GM11168 (cell line): ENCODE results near the gene BLOC1S3.
"Not testable (repeated sequence)": the region's sequence is repeated elsewhere in the genome, so short reads cannot be mapped to it uniquely, and the experiment has no call there.

Experiments used
- in situ Hi-C: fragments of 300-500 bp; cut with MboI; formaldehyde crosslinking; loops from one replicate; pipeline ENCODE4 v1.12.0; 2022; ENCODE audit warnings: low sequenced_read_pairs; ENCODE audit not compliant: unreplicated experiment

The BLOC1S3 gene

GRCh38 chr19:45217957-45218334 is 39.4 kb downstream of the BLOC1S3 start:
- in situ Hi-C loops = no loop called here

DNA sequence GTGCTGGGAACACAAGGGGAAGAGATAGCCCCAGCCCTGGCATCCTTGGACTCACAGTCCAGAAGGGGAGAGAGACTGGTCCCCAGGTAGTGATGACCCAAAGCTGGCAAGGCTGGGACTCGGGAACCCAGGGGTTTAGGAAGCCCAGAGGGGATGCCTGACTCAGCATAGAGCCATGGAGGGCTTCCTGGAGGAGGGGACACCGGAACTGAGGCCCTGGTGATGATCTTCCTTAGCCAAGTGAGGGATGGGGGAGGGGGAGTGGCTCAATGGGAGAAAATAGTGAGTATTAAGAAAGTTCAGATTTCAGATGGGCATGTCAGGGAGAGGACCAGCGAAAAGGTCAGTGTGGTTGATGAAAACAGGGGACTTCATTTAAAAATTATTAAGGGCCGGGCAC is 39.8 kb downstream of the BLOC1S3 start:
- in situ Hi-C loops = no loop called here

- in situ Hi-C loops = no loop called here
These were observed 40.5 kb downstream of the BLOC1S3 start for GRCh38 chr19:45218911-45219743.

GRCh38 chr19:45222724-45223123 is 44.1 kb downstream of the BLOC1S3 start:
- in situ Hi-C loops = no loop called here

GRCh38 chr19:45223879-45224278 is 45.3 kb downstream of the BLOC1S3 start:
- in situ Hi-C loops = no loop called here

GRCh38 chr19:45224645-45225044 is 46.1 kb downstream of the BLOC1S3 start:
- in situ Hi-C loops = no loop called here

DNA sequence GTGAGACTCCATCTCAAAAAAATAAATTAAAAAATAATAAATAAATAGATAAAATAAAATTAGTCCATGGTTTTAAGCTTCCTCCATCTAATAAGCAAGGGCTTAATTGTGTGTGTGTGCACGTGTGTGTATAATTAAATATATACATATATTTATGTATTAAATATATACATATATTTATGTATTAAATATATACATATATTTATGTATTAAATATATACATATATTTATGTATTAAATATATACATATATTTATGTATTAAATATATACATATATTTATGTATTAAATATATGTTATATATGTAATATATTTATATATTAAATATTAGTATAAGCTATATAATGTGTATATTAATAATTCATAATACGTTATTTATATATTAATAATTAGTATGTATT is 50.5 kb downstream of the BLOC1S3 start:
- in situ Hi-C loops = not testable (repeated sequence)
